RWPE1 (cell line): Measurements from ENCODE around the gene USP6NL.

Experiments used
- CTCF ChIA-PET: fragments of 350-600 bp; sonication (Branson Sonifier 250); formaldehyde crosslinking; extraction: SDS; loops from one replicate; lab custom pipeline; 2021; lab: Yijun Ruan, JAX
- POLR2A ChIA-PET: fragments of 400-600 bp; formaldehyde crosslinking; extraction: SDS; loops from one replicate; lab custom pipeline; 2020; ENCODE audit warnings: antibody characterized with exemption; ENCODE audit not compliant: low non-redundant PET; lab: Yijun Ruan, JAX
- DNase-seq: peaks from one replicate; pipeline ENCODE4 v3.0.0; 2012; ENCODE audit warnings: low spot score
- H3K27ac ChIP-seq: fragments of 450-650 bp; 2 replicates; pipeline ENCODE4 v1.5.1; 2017
- TF ChIP-seq, protein P1 (sequence below): fragments of 450-650 bp; conservative IDR thresholded peaks from 2 replicates; pipeline ENCODE4 v1.5.1; 2017; ENCODE audit warnings: low read depth, mild to moderate bottlenecking

USP6NL gene

DNA sequence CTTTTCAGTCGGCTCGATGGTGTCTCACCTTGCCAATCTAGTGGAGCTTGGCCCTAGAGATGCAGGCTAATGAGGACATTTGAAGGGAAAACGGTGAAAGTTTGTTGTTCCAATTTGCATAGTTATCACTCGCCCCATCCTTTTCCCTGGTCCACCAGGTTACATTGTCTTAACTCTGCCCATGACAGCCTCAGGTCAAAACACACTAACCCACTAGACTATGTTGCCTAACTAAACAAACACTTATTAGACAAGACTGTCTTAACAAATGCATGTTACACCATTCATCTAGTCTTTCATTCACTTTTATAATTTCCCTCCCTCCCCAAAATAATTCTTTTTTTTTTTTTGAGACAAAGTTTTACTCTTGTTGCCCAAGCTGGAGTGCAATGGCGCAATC, 40.7 kb downstream of the USP6NL start:
- ChIA-PET POLR2A (no interaction called here), CTCF (no interaction called here)
- H3K27ac ChIP-seq: no peak overlapping the region
- DNase-seq: no peak
- TF ChIP-seq, protein P1, sequence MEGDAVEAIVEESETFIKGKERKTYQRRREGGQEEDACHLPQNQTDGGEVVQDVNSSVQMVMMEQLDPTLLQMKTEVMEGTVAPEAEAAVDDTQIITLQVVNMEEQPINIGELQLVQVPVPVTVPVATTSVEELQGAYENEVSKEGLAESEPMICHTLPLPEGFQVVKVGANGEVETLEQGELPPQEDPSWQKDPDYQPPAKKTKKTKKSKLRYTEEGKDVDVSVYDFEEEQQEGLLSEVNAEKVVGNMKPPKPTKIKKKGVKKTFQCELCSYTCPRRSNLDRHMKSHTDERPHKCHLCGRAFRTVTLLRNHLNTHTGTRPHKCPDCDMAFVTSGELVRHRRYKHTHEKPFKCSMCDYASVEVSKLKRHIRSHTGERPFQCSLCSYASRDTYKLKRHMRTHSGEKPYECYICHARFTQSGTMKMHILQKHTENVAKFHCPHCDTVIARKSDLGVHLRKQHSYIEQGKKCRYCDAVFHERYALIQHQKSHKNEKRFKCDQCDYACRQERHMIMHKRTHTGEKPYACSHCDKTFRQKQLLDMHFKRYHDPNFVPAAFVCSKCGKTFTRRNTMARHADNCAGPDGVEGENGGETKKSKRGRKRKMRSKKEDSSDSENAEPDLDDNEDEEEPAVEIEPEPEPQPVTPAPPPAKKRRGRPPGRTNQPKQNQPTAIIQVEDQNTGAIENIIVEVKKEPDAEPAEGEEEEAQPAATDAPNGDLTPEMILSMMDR: no peak

DNA sequence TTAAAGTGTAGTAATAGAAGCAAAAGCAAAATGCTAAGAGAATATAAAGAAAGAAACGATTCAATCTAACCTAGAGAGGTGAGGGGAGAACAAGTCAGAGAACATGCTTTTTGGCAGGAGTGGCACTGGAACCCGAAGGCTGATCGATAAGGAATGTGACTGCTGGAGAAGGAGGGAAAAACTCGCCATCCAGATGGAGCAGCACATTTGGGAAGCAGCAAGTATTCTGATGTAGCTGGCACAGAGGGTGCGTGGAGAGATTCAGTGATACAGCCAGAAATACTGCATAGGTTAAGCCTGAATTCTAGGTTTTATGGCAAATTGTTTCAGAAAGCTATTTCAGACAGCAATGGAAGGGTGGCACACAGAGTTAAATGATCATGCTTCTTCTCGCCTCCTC, 42.0 kb downstream of the USP6NL start:
- ChIA-PET POLR2A (no interaction called here), CTCF (interaction anchor here (0.6 kb wide), 1 partner anchor 444 kb away, joined by 3 read pairs; no protein-coding TSS in a partner anchor)

DNA sequence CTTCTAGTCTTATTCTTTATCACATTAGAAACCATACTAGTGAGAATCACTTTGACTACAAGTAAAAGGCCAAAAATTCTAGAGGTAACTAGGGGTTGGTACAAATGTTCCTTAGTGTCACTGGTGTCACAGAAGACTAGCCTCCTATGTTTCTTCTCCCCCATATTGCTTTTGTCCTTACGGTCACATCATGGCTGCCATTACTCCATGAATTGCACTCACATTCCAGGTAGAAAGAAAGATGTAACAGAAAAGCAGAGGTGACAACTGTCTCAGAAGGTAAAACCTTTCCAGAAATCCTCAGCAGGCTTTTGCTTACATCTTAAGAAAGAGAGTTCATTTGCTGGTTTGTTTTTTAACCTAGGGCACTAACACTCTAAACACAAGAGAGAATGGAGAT, 42.9 kb downstream of the USP6NL start:
- no peak for DNase-seq
- TF ChIP-seq, protein P1: no peak
- H3K27ac ChIP-seq: no peak overlapping the region
- POLR2A ChIA-PET: no interaction called here
- CTCF ChIA-PET: no interaction called here

More for the DNA sequence above, 42.0 kb downstream of the USP6NL start:
- TF ChIP-seq, protein P1: no peak
- no peak for DNase-seq
- no peak overlapping the region for H3K27ac ChIP-seq

DNA sequence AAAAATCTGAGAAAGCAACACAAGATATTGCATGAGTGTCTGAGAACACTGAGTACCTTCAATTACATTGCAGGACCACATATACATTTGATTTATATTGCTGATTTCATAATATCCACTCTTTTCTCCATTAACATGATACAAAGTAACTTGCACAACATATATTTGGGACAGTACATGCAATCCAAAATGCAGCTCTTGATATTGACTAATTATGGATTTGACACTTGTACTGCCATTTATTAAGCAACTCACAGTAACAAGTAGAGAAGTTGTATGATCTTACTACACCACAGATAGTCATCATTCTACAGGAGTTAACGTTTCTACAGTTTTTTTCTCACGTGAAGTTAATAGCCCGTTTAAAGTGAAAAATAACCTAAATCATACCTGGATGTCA, 46.7 kb downstream of the USP6NL start:
- CTCF ChIA-PET: no interaction called here
- TF ChIP-seq, protein P1: no peak
- POLR2A ChIA-PET: no interaction called here
- no peak overlapping the region for H3K27ac ChIP-seq
- no peak for DNase-seq

DNA sequence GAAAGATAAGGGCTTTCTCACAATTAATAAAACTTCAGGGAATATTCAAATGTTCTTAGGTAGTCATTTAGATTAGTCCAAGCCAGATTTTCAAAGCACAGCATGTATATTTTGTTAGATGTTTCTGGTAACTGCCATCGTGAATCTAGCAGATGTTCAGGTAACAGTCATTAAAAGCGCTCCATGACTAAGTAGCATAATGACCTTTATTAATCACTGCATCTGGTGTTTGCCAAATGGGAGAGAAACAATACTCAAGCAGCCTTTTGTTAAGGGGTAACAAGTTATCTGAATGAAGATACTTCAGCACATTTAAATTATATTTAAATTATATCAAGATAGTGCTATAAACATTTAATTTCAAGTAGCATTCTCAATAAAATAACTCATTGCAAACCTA, 47.5 kb downstream of the USP6NL start:
- DNase-seq: no peak
- no peak overlapping the region for H3K27ac ChIP-seq
- CTCF ChIA-PET: no interaction called here
- POLR2A ChIA-PET: no interaction called here
- TF ChIP-seq, protein P1: no peak

DNA sequence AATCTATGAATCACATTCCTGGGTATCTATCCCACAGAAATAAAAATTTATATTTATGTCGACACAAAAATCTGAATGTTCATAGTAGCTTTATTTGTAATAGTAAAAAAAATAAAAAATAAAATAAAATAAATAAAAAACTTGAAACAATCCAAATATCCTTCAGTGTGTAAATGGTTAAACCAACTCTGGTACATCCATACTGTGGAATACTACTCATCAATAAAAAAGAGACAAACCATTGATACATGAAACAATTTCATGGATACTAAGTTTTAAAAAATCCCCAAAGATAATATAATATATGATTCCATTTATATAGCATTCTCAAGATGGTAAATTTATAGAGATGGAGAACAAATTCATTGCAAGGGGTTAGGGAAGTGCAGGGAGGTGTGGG, 48.6 kb downstream of the USP6NL start:
- no peak for DNase-seq
- TF ChIP-seq, protein P1: no peak
- no peak overlapping the region for H3K27ac ChIP-seq
- CTCF ChIA-PET: interaction anchor here (0.6 kb wide), 1 partner anchor 9 kb away, joined by 3 read pairs; no protein-coding TSS in a partner anchor
- POLR2A ChIA-PET: no interaction called here
